ENCODE measurements around the gene DYNC1H1. TPM values are rescaled to one million over a fixed set of nuclear protein-coding genes. Genes with fewer than 3 reads are reported as not detected.

The DYNC1H1 gene
- total RNA-seq, 2 experiments from 2014 or later, result 291 to 301 TPM

DNA sequence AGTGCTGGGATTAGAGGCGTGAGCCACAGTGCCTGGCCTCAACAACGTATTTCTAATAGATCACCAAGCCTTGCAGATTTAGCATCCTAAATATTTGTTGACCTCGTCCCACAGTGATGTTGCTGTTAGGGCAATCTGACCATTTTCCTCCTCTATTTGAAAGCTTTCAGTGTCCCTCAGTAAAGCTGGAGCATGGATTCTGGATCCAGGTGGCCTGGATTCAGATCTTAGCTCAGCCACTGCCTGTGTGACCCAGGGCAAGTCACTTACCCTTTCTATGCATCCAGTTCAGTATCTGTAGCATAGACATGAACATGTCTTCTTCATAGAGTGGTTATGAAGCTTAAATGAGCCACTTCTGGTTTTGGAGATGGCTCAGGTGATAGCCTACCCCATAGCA lies 126.3 kb downstream of the DYNC1H1 start:
- ATAC-seq (no peak), DNase-seq (no peak)
- Mint-ChIP-seq H3K27ac (no peak overlapping the region), H3K36me3 (ENCODE audit: low read depth) (peaks cover 10% of the 10 kb centered on the region), H3K4me1 (ENCODE audit: low read depth) (peaks cover 30% of the 10 kb centered on the region), H3K27me3 (no peaks in the 10 kb centered on the region), H3K9me3 (no peaks in the 10 kb centered on the region), H3K4me3 (no peak overlapping the region)
- CTCF ChIA-PET, result interaction anchor here (1.6 kb wide), 1 partner anchor 129 kb away, joined by 3 read pairs; no protein-coding TSS in a partner anchor
- TF ChIP-seq, protein P1, sequence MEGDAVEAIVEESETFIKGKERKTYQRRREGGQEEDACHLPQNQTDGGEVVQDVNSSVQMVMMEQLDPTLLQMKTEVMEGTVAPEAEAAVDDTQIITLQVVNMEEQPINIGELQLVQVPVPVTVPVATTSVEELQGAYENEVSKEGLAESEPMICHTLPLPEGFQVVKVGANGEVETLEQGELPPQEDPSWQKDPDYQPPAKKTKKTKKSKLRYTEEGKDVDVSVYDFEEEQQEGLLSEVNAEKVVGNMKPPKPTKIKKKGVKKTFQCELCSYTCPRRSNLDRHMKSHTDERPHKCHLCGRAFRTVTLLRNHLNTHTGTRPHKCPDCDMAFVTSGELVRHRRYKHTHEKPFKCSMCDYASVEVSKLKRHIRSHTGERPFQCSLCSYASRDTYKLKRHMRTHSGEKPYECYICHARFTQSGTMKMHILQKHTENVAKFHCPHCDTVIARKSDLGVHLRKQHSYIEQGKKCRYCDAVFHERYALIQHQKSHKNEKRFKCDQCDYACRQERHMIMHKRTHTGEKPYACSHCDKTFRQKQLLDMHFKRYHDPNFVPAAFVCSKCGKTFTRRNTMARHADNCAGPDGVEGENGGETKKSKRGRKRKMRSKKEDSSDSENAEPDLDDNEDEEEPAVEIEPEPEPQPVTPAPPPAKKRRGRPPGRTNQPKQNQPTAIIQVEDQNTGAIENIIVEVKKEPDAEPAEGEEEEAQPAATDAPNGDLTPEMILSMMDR (IDR thresholded peaks at IDR 0.05), result no peak
- intact Hi-C loops (cut with micrococcal nuclease), result no loop called here
- POLR2A ChIA-PET, result interaction anchor here (1.2 kb wide), 1 partner anchor 14 kb away, joined by 3 read pairs; no protein-coding TSS in a partner anchor

DNA sequence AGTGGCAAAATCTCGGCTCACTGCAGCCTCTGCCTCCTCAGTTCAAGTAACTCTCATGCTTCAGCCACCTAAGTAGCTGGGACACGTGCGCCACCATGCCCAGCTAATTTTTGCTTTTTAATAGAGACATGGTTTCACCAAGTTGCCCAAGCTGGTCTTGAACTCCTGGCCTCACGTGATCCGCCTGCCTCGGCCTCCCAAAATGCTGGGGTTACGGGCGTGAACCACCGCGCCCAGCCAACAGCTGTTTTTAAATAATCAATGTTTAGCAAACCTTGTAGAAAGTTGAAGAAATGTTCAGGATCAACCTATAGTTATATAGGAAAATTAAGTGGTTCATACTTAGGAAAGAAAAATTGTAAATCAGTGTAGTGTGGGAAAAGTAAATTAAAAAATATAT lies 128.4 kb downstream of the DYNC1H1 start:
- no peak overlapping the region for H3K4me3 Mint-ChIP-seq
- no peak overlapping the region for H3K27ac Mint-ChIP-seq
- H3K4me1 Mint-ChIP-seq (ENCODE audit: low read depth), result peaks cover 40% of the 10 kb centered on the region
- CTCF ChIA-PET, result no interaction called here
- no peaks in the 10 kb centered on the region for H3K9me3 Mint-ChIP-seq
- POLR2A ChIA-PET, result no interaction called here
- DNase-seq (no peak), ATAC-seq (no peak)
- intact Hi-C loops (cut with micrococcal nuclease), result no loop called here
- H3K36me3 Mint-ChIP-seq (ENCODE audit: low read depth), result peaks cover 3% of the 10 kb centered on the region
- TF ChIP-seq, protein P1 (IDR thresholded peaks at IDR 0.05), result no peak
- H3K27me3 Mint-ChIP-seq, result no peaks in the 10 kb centered on the region

DNA sequence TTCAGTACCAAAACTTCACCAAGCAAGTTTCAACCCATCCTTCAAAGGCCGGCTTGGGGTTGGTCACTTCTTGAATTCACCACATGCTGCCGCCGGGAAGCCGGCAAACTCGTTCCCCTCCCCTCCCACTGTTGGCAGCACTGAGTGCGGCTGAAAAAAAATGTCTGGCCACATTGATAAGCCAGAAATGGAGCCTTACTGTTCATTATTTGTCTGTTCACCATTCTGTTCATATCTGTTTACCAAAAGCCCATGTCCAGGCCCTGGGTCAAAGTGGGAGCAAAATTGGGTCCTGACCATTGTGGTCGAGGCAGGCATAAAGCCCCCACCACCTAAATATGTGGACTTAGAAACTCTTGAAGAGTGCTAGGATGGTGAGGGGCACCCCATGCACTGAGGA lies 129.7 kb downstream of the DYNC1H1 start:
- H3K27ac Mint-ChIP-seq, result no peak overlapping the region
- ATAC-seq, result no peak
- POLR2A ChIA-PET, result interaction anchor here (3.4 kb wide), 1 partner anchor 9 kb away, joined by 14 read pairs; no protein-coding TSS in a partner anchor
- H3K36me3 Mint-ChIP-seq (ENCODE audit: low read depth), result no peaks in the 10 kb centered on the region
- no peak for DNase-seq
- H3K27me3 Mint-ChIP-seq, result no peaks in the 10 kb centered on the region
- H3K4me1 Mint-ChIP-seq (ENCODE audit: low read depth), result peaks cover 33% of the 10 kb centered on the region
- CTCF ChIA-PET, result interaction anchor here (0.9 kb wide), 1 partner anchor 133 kb away, joined by 3 read pairs; no protein-coding TSS in a partner anchor
- intact Hi-C loops (cut with micrococcal nuclease), result no loop called here
- no peak overlapping the region for H3K4me3 Mint-ChIP-seq
- TF ChIP-seq, protein P1 (IDR thresholded peaks at IDR 0.05), result no peak
- no peaks in the 10 kb centered on the region for H3K9me3 Mint-ChIP-seq

DNA sequence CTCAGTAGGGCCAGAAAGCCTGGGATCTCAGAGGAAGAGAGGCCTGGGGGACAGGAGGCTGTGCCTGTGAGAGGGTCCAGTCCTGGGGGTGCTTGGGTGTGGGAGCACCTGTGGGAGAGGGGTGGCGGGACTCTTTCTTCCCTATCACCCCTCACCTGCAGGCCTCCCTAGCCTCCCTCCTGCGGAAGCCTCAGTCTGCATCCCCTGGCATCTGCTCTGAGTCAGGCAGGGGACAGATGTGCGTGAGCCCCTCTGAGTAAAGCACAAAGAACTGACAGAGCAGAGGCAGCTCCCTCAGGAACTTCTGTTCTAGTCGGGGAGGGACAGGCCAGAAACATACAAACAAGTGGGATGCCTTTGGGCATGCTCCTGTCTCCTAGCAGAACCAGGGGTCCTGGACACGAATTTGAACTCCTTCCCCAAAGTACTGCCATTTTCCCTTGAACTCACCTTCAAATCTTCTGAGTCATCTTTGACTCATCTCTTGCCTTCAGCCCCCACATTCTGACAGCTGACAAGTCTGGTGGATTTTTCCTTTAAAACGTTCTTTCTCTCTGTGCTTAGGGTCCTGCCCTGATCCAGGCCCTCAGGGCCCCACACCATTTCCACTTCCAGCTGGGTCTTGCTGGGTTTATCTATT lies 131.0 kb downstream of the DYNC1H1 start:
- TF ChIP-seq, protein P1 (IDR thresholded peaks at IDR 0.05), result no peak
- ChIA-PET POLR2A (interaction anchor here (0.9 to 3.4 kb wide), 4 partner anchors 10 to 214 kb away, joined by 3 to 14 read pairs (median 4); no protein-coding TSS in a partner anchor), CTCF (interaction anchor here (0.8 to 3.6 kb wide), 30 partner anchors 7 to 388 kb away, joined by 3 to 38 read pairs (median 6); no protein-coding TSS in a partner anchor)
- DNase-seq, result peak; percentile 48
- Mint-ChIP-seq H3K27ac (no peak overlapping the region), H3K4me3 (no peak overlapping the region), H3K27me3 (no peaks in the 10 kb centered on the region), H3K9me3 (no peaks in the 10 kb centered on the region), H3K4me1 (ENCODE audit: low read depth) (peaks cover 22% of the 10 kb centered on the region), H3K36me3 (ENCODE audit: low read depth) (no peaks in the 10 kb centered on the region)
- peak; percentile 69 for ATAC-seq
- intact Hi-C loops (cut with micrococcal nuclease), result loop anchor here (5.0 kb wide), 2 partner anchors 33 to 133 kb away; partner anchors contain the start of gene DYNC1H1

Measured in activated CD8-positive, alpha-beta T cell treated with anti-CD3 and anti-CD28 coated beads for 36 hours (primary cell).